Astrocyte (in vitro differentiated cells and primary cell): ENCODE data around the gene GUCY2D. TPM values are rescaled to one million over a fixed set of nuclear protein-coding genes. Genes with fewer than 3 reads are reported as not detected.

Source experiments
- DNase-seq: peaks from one replicate; pipeline ENCODE4 v3.0.0-alpha.2; 2010; ENCODE audit warnings: low read depth
- FAIRE-seq: peaks from 2 replicates; lab custom pipeline; 2011; peaks lifted over from hg19 to GRCh38; lab: Jason Lieb, UNC
- H2AFZ ChIP-seq: 2 replicates; pipeline ENCODE4 v1.6.0; 2012; ENCODE audit warnings: low read depth, low read length, inconsistent platforms
- H3K27ac ChIP-seq: 2 replicates; pipeline ENCODE4 v1.5.1; 2011; ENCODE audit warnings: low read depth, low read length, inconsistent platforms
- H3K27me3 ChIP-seq: 2 replicates; pipeline ENCODE4 v1.6.0; 2011; ENCODE audit warnings: low read length, inconsistent platforms; ENCODE audit not compliant: insufficient read depth
- H3K36me3 ChIP-seq: 2 replicates; pipeline ENCODE4 v1.5.1; 2011; ENCODE audit warnings: low read length, inconsistent platforms; ENCODE audit not compliant: insufficient read depth
- H3K4me1 ChIP-seq: 2 replicates; pipeline ENCODE4 v1.5.1; 2011; ENCODE audit warnings: low read length, inconsistent platforms; ENCODE audit not compliant: insufficient read depth
- H3K4me2 ChIP-seq: 2 replicates; pipeline ENCODE4 v1.6.0; 2012; ENCODE audit warnings: low read length, inconsistent platforms
- H3K4me3 ChIP-seq: 2 replicates; pipeline ENCODE4 v1.5.1; 2011; ENCODE audit warnings: low read depth, mild to moderate bottlenecking, low read length, inconsistent platforms; ENCODE audit not compliant: insufficient read depth
- H3K79me2 ChIP-seq: 2 replicates; pipeline ENCODE4 v1.6.0; 2012; ENCODE audit warnings: mild to moderate bottlenecking, low read length, inconsistent platforms; ENCODE audit not compliant: insufficient read depth
- H3K9ac ChIP-seq: 2 replicates; pipeline ENCODE4 v1.6.0; 2012; ENCODE audit warnings: mild to moderate bottlenecking, low read length, inconsistent platforms
- H3K9me3 ChIP-seq: 2 replicates; pipeline ENCODE4 v1.5.1; 2012; ENCODE audit warnings: low read depth, mild to moderate bottlenecking, low read length, inconsistent platforms; ENCODE audit not compliant: insufficient read depth
- H4K20me1 ChIP-seq: 2 replicates; pipeline ENCODE4 v1.6.0; 2012; ENCODE audit warnings: low read length, inconsistent platforms; ENCODE audit not compliant: insufficient read depth
- H3K27ac Mint-ChIP-seq: one replicate; pipeline ENCODE4 v1.8.0; 2021; ENCODE audit warnings: mild to moderate bottlenecking, mixed read lengths; ENCODE audit not compliant: unreplicated experiment
- H3K27me3 Mint-ChIP-seq: one replicate; pipeline ENCODE4 v1.8.0; 2021; ENCODE audit warnings: low read depth, mixed read lengths; ENCODE audit not compliant: unreplicated experiment
- H3K36me3 Mint-ChIP-seq: one replicate; pipeline ENCODE4 v1.8.0; 2021; ENCODE audit warnings: low read depth, mixed read lengths; ENCODE audit not compliant: unreplicated experiment
- H3K4me1 Mint-ChIP-seq: one replicate; pipeline ENCODE4 v1.8.0; 2021; ENCODE audit warnings: low read depth, mixed read lengths; ENCODE audit not compliant: unreplicated experiment
- H3K4me3 Mint-ChIP-seq: one replicate; pipeline ENCODE4 v1.8.0; 2021; ENCODE audit warnings: mild to moderate bottlenecking, moderate library complexity, mixed read lengths; ENCODE audit not compliant: unreplicated experiment
- H3K9me3 Mint-ChIP-seq: one replicate; pipeline ENCODE4 v1.8.0; 2021; ENCODE audit warnings: mild to moderate bottlenecking, mixed read lengths; ENCODE audit not compliant: unreplicated experiment
- EZH2 ChIP-seq: IDR thresholded peaks from 2 replicates; pipeline ENCODE4 v1.6.1; 2012; ENCODE audit warnings: mild to moderate bottlenecking, low read length, inconsistent platforms; ENCODE audit not compliant: insufficient read depth
- total RNA-seq: library from RNA; stranded (reverse); gene quantifications from 2 replicates; pipeline ENCODE4 v1.2.1, GENCODE V29; 2021
- TF ChIP-seq, protein P1 (sequence below): IDR thresholded peaks from 2 replicates; pipeline ENCODE4 v1.5.1; 2011; ENCODE audit warnings: low read depth, mild to moderate bottlenecking, inconsistent platforms, low read length, moderate library complexity; ENCODE audit not compliant: insufficient read depth

The GUCY2D gene
- total RNA-seq, 1 donor from 2014 or later = not detected

DNA sequence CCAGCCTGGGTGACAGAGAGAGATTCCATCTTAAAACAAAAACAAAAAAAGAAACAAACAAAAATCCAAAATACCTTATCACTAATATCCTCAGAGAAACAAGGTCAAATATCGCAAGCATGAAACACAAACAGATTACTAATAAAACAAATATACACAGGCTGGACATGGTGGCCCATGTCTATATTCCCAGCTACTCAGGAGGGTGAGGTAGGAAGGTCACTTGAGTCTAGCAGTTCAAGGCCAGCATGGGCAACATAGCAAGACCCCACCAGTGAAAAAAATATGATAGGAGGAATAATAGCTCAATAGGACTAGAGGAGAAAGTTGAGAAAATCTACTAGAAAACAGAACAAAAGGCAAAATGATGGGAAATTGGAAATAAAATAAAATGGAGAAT is 29.5 kb downstream of the GUCY2D start:
- Mint-ChIP-seq H3K4me3 (no peak overlapping the region), H3K27me3 (peaks cover 42% of the 10 kb centered on the region), H3K9me3 (peaks cover 5% of the 10 kb centered on the region), H3K27ac (no peak overlapping the region), H3K36me3 (no peaks in the 10 kb centered on the region), H3K4me1 (no peaks in the 10 kb centered on the region)
- no peaks in the 10 kb centered on the region for H3K36me3 ChIP-seq
- no peak for FAIRE-seq
- H2AFZ ChIP-seq = no peak overlapping the region
- H3K27me3 ChIP-seq = peaks cover 24% of the 10 kb centered on the region
- no peaks in the 10 kb centered on the region for H3K4me1 ChIP-seq
- H3K9me3 ChIP-seq = peaks cover 2% of the 10 kb centered on the region
- no peaks in the 10 kb centered on the region for H3K79me2 ChIP-seq
- no peaks in the 10 kb centered on the region for H4K20me1 ChIP-seq
- H3K9ac ChIP-seq = no peak overlapping the region
- no peak overlapping the region for H3K4me3 ChIP-seq
- no peak overlapping the region for H3K27ac ChIP-seq
- no peak for TF ChIP-seq EZH2
- TF ChIP-seq, protein P1, sequence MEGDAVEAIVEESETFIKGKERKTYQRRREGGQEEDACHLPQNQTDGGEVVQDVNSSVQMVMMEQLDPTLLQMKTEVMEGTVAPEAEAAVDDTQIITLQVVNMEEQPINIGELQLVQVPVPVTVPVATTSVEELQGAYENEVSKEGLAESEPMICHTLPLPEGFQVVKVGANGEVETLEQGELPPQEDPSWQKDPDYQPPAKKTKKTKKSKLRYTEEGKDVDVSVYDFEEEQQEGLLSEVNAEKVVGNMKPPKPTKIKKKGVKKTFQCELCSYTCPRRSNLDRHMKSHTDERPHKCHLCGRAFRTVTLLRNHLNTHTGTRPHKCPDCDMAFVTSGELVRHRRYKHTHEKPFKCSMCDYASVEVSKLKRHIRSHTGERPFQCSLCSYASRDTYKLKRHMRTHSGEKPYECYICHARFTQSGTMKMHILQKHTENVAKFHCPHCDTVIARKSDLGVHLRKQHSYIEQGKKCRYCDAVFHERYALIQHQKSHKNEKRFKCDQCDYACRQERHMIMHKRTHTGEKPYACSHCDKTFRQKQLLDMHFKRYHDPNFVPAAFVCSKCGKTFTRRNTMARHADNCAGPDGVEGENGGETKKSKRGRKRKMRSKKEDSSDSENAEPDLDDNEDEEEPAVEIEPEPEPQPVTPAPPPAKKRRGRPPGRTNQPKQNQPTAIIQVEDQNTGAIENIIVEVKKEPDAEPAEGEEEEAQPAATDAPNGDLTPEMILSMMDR = no peak
- no peak overlapping the region for H3K4me2 ChIP-seq
- no peak for DNase-seq

DNA sequence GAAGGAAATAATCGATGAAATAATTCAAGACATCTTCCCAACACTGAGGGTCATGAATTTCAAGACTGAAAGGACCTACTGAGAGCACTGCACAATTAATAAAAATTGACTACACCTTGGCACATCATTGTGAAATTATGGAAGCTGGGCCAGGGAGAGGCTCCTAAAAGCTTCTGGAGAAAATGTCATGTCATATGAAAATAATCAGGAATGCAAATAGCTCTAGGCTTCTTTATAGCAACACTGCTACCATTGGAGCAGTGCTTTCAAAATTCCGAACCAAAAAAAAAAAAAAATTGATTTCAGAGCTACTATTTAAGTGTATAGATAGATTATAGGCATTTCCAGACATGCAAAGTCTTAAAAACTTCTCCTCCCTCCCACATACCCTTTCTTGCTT is 30.0 kb downstream of the GUCY2D start:
- Histone ChIP-seq H3K4me3 (no peak overlapping the region), H3K9ac (no peak overlapping the region), H3K9me3 (peaks cover 2% of the 10 kb centered on the region), H4K20me1 (no peaks in the 10 kb centered on the region), H2AFZ (no peak overlapping the region), H3K4me1 (no peaks in the 10 kb centered on the region), H3K27me3 (peaks cover 25% of the 10 kb centered on the region), H3K27ac (no peak overlapping the region), H3K79me2 (no peaks in the 10 kb centered on the region), H3K4me2 (no peak overlapping the region), H3K36me3 (no peaks in the 10 kb centered on the region)
- DNase-seq (no peak), FAIRE-seq (no peak)
- no peaks in the 10 kb centered on the region for H3K4me1 Mint-ChIP-seq
- no peaks in the 10 kb centered on the region for H3K36me3 Mint-ChIP-seq
- no peak overlapping the region for H3K4me3 Mint-ChIP-seq
- H3K27ac Mint-ChIP-seq = no peak overlapping the region
- H3K9me3 Mint-ChIP-seq = peaks cover 5% of the 10 kb centered on the region
- peaks cover 37% of the 10 kb centered on the region for H3K27me3 Mint-ChIP-seq
- TF ChIP-seq EZH2 = no peak
- TF ChIP-seq, protein P1 = no peak

DNA sequence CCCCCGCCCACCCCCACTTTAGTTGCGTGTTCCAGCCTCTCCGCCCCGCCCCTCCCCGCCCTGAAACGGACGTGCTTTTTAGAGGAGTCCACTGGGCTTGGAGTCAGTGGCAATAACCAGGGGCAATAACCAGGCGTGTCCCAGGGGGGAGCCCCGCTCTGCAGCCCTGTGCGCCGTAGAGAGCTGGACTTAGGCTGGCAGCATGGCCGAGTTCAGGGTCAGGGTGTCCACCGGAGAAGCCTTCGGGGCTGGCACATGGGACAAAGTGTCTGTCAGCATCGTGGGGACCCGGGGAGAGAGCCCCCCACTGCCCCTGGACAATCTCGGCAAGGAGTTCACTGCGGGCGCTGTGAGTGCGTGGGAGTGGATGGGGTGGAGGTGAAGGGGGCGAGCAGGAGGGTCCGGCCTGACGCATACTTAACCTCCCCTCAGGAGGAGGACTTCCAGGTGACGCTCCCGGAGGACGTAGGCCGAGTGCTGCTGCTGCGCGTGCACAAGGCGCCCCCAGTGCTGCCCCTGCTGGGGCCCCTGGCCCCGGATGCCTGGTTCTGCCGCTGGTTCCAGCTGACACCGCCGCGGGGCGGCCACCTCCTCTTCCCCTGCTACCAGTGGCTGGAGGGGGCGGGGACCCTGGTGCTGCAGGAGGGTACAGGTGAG is 36.7 kb downstream of the GUCY2D start, which contains the start of gene ALOX15B:
Gene ALOX15B (plus strand): TSS at position 106 of the 657 bp plus-strand sequence. CDS start 97 bp downstream, at position 203.
- Histone ChIP-seq H3K4me3 (no peak within 1 kb of the TSS), H3K4me2 (no peak within 1 kb of the TSS), H2AFZ (peak within 1 kb of the TSS; percentile 18), H3K4me1 (peaks cover 7% of the 10 kb centered on the region), H3K36me3 (no peaks in the 10 kb centered on the region), H3K79me2 (no peaks in the 10 kb centered on the region), H3K27me3 (peaks cover 20% of the 10 kb centered on the region), H3K9me3 (no peaks in the 10 kb centered on the region), H4K20me1 (no peaks in the 10 kb centered on the region), H3K9ac (no peak within 1 kb of the TSS), H3K27ac (no peak within 1 kb of the TSS)
- Mint-ChIP-seq H3K9me3 (no peaks in the 10 kb centered on the region), H3K36me3 (no peaks in the 10 kb centered on the region), H3K4me1 (no peaks in the 10 kb centered on the region), H3K4me3 (no peak within 1 kb of the TSS), H3K27ac (no peak within 1 kb of the TSS), H3K27me3 (peaks cover 34% of the 10 kb centered on the region)
- no peak for DNase-seq
- TF ChIP-seq, protein P1 = no peak
- no peak for TF ChIP-seq EZH2
- no peak for FAIRE-seq
